Naive thymus-derived CD8-positive, alpha-beta T cell (primary cell): Measurements from ENCODE around the gene TMEM242. TPM values are rescaled to one million over a fixed set of nuclear protein-coding genes. Genes with fewer than 3 reads are reported as not detected.

ENCODE experiments used
- ATAC-seq, 2 donors: fragments of 150-1000 bp; cut with Tn5 transposase in 1 of 2; sonication (Bioruptor Pico), chemical (Tn5 transposase) in 1 of 2; 1 replicate in 1 of 2; 2 replicates in 1 of 2; pipeline ENCODE4 v1.10.0; 2021; ENCODE audit warnings: mild to moderate bottlenecking in 2 of 2, moderate library complexity in 2 of 2
- POLR2A ChIA-PET: fragments of 350-600 bp; sonication (Branson Sonifier 250); formaldehyde crosslinking; loops from one replicate; lab custom pipeline; 2021; ENCODE audit warnings: antibody characterized with exemption; lab: Charles Lee
- DNase-seq, 10 donors: peaks; one replicate each; pipeline versions ENCODE4 v3.0.0 to v3.0.0-alpha.2; 2020 to 2022
- H3K27ac Mint-ChIP-seq, 10 donors: one replicate each; pipeline ENCODE4 v1.8.0; 2020 to 2022; ENCODE audit warnings: mild to moderate bottlenecking in 10 of 10, mixed read lengths in 10 of 10, moderate library complexity in 4 of 10, inconsistent platforms in 1 of 10
- H3K27me3 Mint-ChIP-seq, 5 donors: one replicate each; pipeline ENCODE4 v1.8.0; 2021 to 2022; ENCODE audit warnings: mixed read lengths in 5 of 5
- H3K36me3 Mint-ChIP-seq, 3 donors: one replicate each; pipeline ENCODE4 v1.8.0; 2020 to 2022; ENCODE audit warnings: mixed read lengths in 3 of 3, mild to moderate bottlenecking in 2 of 3, inconsistent platforms in 1 of 3
- H3K4me1 Mint-ChIP-seq, 4 donors: one replicate each; pipeline ENCODE4 v1.8.0; 2021 to 2022; ENCODE audit warnings: mixed read lengths in 4 of 4
- H3K4me3 Mint-ChIP-seq, 10 donors: one replicate each; pipeline ENCODE4 v1.8.0; 2020 to 2022; ENCODE audit warnings: mild to moderate bottlenecking in 10 of 10, mixed read lengths in 10 of 10, moderate library complexity in 6 of 10, inconsistent platforms in 1 of 10
- H3K9me3 Mint-ChIP-seq, 9 donors: one replicate each; pipeline ENCODE4 v1.8.0; 2020 to 2022; ENCODE audit warnings: mixed read lengths in 9 of 9, mild to moderate bottlenecking in 3 of 9, inconsistent platforms in 1 of 9, moderate library complexity in 1 of 9
- polyA plus RNA-seq, 3 donors: library from polyadenylated mRNA; unstranded; fragments of 300-500 nt; fragmentation: Illumina TruSeq; gene quantifications; one replicate each; pipeline ENCODE4 v1.2.3, GENCODE V29; 2021
- total RNA-seq, 8 experiments: library from RNA in 2 of 8; stranded (reverse) in 2 of 8; gene quantifications; one replicate each; pipeline ENCODE4 v1.2.3 and lab custom pipeline; 2021 to 2026

Gene TMEM242
- total and polyA plus RNA-seq, 5 experiments from 2014 or later = 9.5 to 14.4 (median 13.0) TPM

GRCh38 chr6:157272866-157273755, 50.2 kb downstream of the TMEM242 start:
- ATAC-seq = peak; percentile 21 to 48
- DNase-seq = peak in 7 of 10 donors; percentile 13 to 70 (median 47)
- POLR2A ChIA-PET = interaction anchor here (0.5 to 2.0 kb wide), 5 partner anchors 45 to 879 kb away, joined by 3 to 7 read pairs (median 3); no protein-coding TSS in a partner anchor
- Mint-ChIP-seq H3K36me3 (no peaks in the 10 kb centered on the region), H3K4me3 (peak overlapping the region; percentile 89 to 98 (median 95)), H3K4me1 (peaks cover 6 to 15% (median 11%) of the 10 kb centered on the region in 4 donors), H3K9me3 (peaks cover 0 to 15% (median 0%) of the 10 kb centered on the region in 9 donors), H3K27ac (peak overlapping the region; percentile 89 to 98 (median 96)), H3K27me3 (no peaks in the 10 kb centered on the region)

- no peaks in the 10 kb centered on the region for H3K27me3 Mint-ChIP-seq
- H3K4me3 Mint-ChIP-seq = no peak overlapping the region
- no peak for DNase-seq
- H3K4me1 Mint-ChIP-seq = peaks cover 6 to 15% (median 11%) of the 10 kb centered on the region in 4 donors
- H3K27ac Mint-ChIP-seq = no peak overlapping the region
- no peaks in the 10 kb centered on the region for H3K36me3 Mint-ChIP-seq
- POLR2A ChIA-PET = no interaction called here
- no peak for ATAC-seq
- peaks cover 0 to 15% (median 0%) of the 10 kb centered on the region in 9 donors for H3K9me3 Mint-ChIP-seq
Measured at GRCh38 chr6:157272372-157272771, 50.9 kb downstream of the TMEM242 start.

- Mint-ChIP-seq H3K27me3 (no peaks in the 10 kb centered on the region), H3K4me3 (no peak overlapping the region), H3K9me3 (peaks cover 0 to 15% (median 0%) of the 10 kb centered on the region in 9 donors), H3K36me3 (no peaks in the 10 kb centered on the region), H3K4me1 (peaks cover 6 to 15% (median 11%) of the 10 kb centered on the region in 4 donors), H3K27ac (peak overlapping the region in 1 of 10 donors; percentile 77)
- POLR2A ChIA-PET = no interaction called here
- DNase-seq (no peak), ATAC-seq (no peak)
Measured at GRCh38 chr6:157271911-157272310, 51.4 kb downstream of the TMEM242 start.

- Mint-ChIP-seq H3K27me3 (peaks cover 0 to 1% (median 0%) of the 10 kb centered on the region in 5 donors), H3K27ac (no peak overlapping the region), H3K4me1 (peaks cover 6 to 15% (median 11%) of the 10 kb centered on the region in 4 donors), H3K4me3 (no peak overlapping the region), H3K36me3 (no peaks in the 10 kb centered on the region), H3K9me3 (peaks cover 0 to 15% (median 0%) of the 10 kb centered on the region in 9 donors)
- POLR2A ChIA-PET = no interaction called here
- ATAC-seq (no peak), DNase-seq (no peak)
Measured at GRCh38 chr6:157271441-157271840, 51.9 kb downstream of the TMEM242 start.

GRCh38 chr6:157270916-157271315, 52.4 kb downstream of the TMEM242 start:
- DNase-seq (no peak), ATAC-seq (no peak)
- no peaks in the 10 kb centered on the region for H3K36me3 Mint-ChIP-seq
- POLR2A ChIA-PET = no interaction called here
- no peak overlapping the region for H3K27ac Mint-ChIP-seq
- peaks cover 0 to 2% (median 0%) of the 10 kb centered on the region in 5 donors for H3K27me3 Mint-ChIP-seq
- H3K4me1 Mint-ChIP-seq = peaks cover 6 to 15% (median 11%) of the 10 kb centered on the region in 4 donors
- H3K9me3 Mint-ChIP-seq = peaks cover 0 to 15% (median 0%) of the 10 kb centered on the region in 9 donors
- H3K4me3 Mint-ChIP-seq = peak overlapping the region in 1 of 10 donors; percentile 1

GRCh38 chr6:157270308-157270707, 53.0 kb downstream of the TMEM242 start:
- H3K36me3 Mint-ChIP-seq = no peaks in the 10 kb centered on the region
- POLR2A ChIA-PET = no interaction called here
- no peak for DNase-seq
- no peak for ATAC-seq
- peaks cover 9 to 14% (median 11%) of the 10 kb centered on the region in 4 donors for H3K4me1 Mint-ChIP-seq
- H3K9me3 Mint-ChIP-seq = peaks cover 0 to 15% (median 0%) of the 10 kb centered on the region in 9 donors
- no peak overlapping the region for H3K4me3 Mint-ChIP-seq
- peaks cover 0 to 2% (median 0%) of the 10 kb centered on the region in 5 donors for H3K27me3 Mint-ChIP-seq
- peak overlapping the region in 2 of 10 donors; percentile 23 to 75 for H3K27ac Mint-ChIP-seq

GRCh38 chr6:157269261-157269794, 54.0 kb downstream of the TMEM242 start:
- Mint-ChIP-seq H3K27me3 (peaks cover 0 to 2% (median 0%) of the 10 kb centered on the region in 5 donors), H3K27ac (peak overlapping the region in 1 of 10 donors; percentile 63), H3K4me1 (peaks cover 9 to 13% (median 12%) of the 10 kb centered on the region in 4 donors), H3K4me3 (no peak overlapping the region), H3K36me3 (no peaks in the 10 kb centered on the region), H3K9me3 (peaks cover 0 to 15% (median 0%) of the 10 kb centered on the region in 9 donors)
- ATAC-seq (no peak), DNase-seq (no peak)
- POLR2A ChIA-PET = no interaction called here

GRCh38 chr6:157268835-157269234, 54.5 kb downstream of the TMEM242 start:
- Mint-ChIP-seq H3K27me3 (peaks cover 0 to 2% (median 0%) of the 10 kb centered on the region in 5 donors), H3K36me3 (no peaks in the 10 kb centered on the region), H3K27ac (peak overlapping the region in 2 of 10 donors; percentile 27 to 63), H3K4me1 (peaks cover 6 to 9% (median 9%) of the 10 kb centered on the region in 4 donors), H3K4me3 (no peak overlapping the region), H3K9me3 (peaks cover 0 to 15% (median 0%) of the 10 kb centered on the region in 9 donors)
- DNase-seq (no peak), ATAC-seq (no peak)
- POLR2A ChIA-PET = no interaction called here

GRCh38 chr6:157268396-157268795, 54.9 kb downstream of the TMEM242 start:
- Mint-ChIP-seq H3K27me3 (peaks cover 0 to 2% (median 0%) of the 10 kb centered on the region in 5 donors), H3K36me3 (no peaks in the 10 kb centered on the region), H3K4me1 (peaks cover 2 to 9% (median 6%) of the 10 kb centered on the region in 4 donors), H3K9me3 (peaks cover 0 to 15% (median 0%) of the 10 kb centered on the region in 9 donors), H3K4me3 (no peak overlapping the region), H3K27ac (no peak overlapping the region)
- POLR2A ChIA-PET = no interaction called here
- DNase-seq = no peak
- no peak for ATAC-seq

GRCh38 chr6:157267654-157268053, 55.7 kb downstream of the TMEM242 start:
- Mint-ChIP-seq H3K27ac (no peak overlapping the region), H3K4me3 (no peak overlapping the region), H3K9me3 (peaks cover 0 to 15% (median 0%) of the 10 kb centered on the region in 9 donors), H3K36me3 (no peaks in the 10 kb centered on the region), H3K27me3 (peaks cover 0 to 2% (median 0%) of the 10 kb centered on the region in 5 donors), H3K4me1 (peaks cover 0 to 6% (median under 1%) of the 10 kb centered on the region in 4 donors)
- POLR2A ChIA-PET = no interaction called here
- ATAC-seq = no peak
- DNase-seq = no peak

GRCh38 chr6:157267109-157267611, 56.2 kb downstream of the TMEM242 start:
- peaks cover 0 to 15% (median 0%) of the 10 kb centered on the region in 9 donors for H3K9me3 Mint-ChIP-seq
- peaks cover 0 to 2% (median 0%) of the 10 kb centered on the region in 5 donors for H3K27me3 Mint-ChIP-seq
- no peaks in the 10 kb centered on the region for H3K36me3 Mint-ChIP-seq
- DNase-seq = no peak
- H3K4me3 Mint-ChIP-seq = no peak overlapping the region
- H3K4me1 Mint-ChIP-seq = peaks cover 0 to 6% (median under 1%) of the 10 kb centered on the region in 4 donors
- POLR2A ChIA-PET = no interaction called here
- no peak for ATAC-seq
- H3K27ac Mint-ChIP-seq = no peak overlapping the region

GRCh38 chr6:157266274-157267101, 56.8 kb downstream of the TMEM242 start:
- Mint-ChIP-seq H3K4me3 (no peak overlapping the region), H3K9me3 (peaks cover 0 to 15% (median 0%) of the 10 kb centered on the region in 9 donors), H3K4me1 (peaks cover 0 to 8% (median under 1%) of the 10 kb centered on the region in 4 donors), H3K27me3 (peaks cover 0 to 4% (median 0%) of the 10 kb centered on the region in 5 donors), H3K36me3 (no peaks in the 10 kb centered on the region), H3K27ac (no peak overlapping the region)
- POLR2A ChIA-PET = no interaction called here
- ATAC-seq = no peak
- DNase-seq = no peak
